GM18517 (cell line): ENCODE data around the gene SLCO2B1.

ENCODE experiments used
- ATAC-seq: cut with Tn5 transposase; IDR thresholded peaks from one replicate; pipeline ENCODE4 v1.9.1; 2021; ENCODE audit warnings: mild to moderate bottlenecking, moderate library complexity; ENCODE audit not compliant: unreplicated experiment

SLCO2B1 gene

GRCh38 chr11:75191330-75191717, 40.4 kb downstream of the SLCO2B1 start:
- no peak for ATAC-seq

- no peak for ATAC-seq
Measured at GRCh38 chr11:75193271-75193670, 42.4 kb downstream of the SLCO2B1 start.

- no peak for ATAC-seq
Measured at GRCh38 chr11:75193711-75194110, 42.8 kb downstream of the SLCO2B1 start.

DNA sequence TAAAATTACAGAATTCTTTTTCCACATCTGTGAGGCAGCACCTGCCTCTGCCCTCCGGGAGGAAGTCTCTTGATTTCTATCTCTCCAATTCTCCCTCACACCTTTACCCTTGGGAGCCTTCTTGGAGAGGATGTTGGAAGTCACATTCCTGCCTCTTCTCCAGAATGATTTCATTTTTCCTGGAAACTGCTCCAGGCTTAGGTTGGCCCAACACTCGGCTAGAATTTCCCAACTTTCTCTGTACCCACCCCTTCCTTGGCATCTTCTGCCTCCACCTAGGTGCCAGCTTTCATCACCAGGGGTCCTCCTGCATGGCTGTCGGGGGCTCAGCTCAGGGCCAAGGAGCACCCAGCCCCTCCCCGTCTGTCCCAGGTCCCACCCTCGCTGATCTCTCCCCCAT, 43.2 kb downstream of the SLCO2B1 start:
- no peak for ATAC-seq

DNA sequence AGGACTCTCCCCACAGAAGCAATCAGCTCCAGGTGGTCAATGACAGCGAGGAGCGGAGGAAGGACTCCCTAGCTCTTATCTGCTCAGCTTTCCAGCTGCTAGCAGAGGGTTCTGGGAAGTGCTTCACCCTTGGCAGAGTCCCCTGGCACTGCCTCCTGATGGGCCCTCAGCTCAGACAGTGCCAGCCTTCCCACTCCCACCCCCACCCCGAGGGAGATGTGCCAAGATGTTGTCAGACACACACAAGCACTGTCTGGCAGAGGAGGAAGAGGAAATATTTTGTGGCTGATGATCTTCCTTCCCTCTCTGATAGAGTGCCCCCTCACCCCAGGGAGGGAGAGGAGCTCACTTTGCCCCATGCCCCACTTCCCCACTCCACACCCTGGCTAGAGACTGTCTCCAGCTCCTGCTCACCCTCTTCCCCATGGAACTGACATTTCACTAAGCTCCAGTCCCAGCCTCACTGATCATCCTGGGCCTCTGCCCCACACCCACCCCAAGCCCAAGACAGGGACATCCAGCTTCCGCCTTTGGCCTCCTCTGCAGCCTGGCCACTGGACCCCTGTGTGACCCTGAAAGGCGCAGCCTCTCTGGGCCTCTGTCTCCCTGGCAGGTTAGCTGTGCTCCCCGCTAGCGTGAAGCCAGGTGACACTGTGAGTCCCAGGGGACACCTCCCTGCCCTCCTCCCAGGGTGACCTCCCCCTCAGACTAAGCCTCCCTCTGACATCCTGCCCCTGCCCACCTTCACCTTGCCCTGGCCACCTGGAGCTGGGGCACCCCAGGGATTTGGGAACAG, 44.5 kb downstream of the SLCO2B1 start:
- no peak for ATAC-seq

- ATAC-seq: no peak
Measured at GRCh38 chr11:75196426-75196825, 45.5 kb downstream of the SLCO2B1 start.

DNA sequence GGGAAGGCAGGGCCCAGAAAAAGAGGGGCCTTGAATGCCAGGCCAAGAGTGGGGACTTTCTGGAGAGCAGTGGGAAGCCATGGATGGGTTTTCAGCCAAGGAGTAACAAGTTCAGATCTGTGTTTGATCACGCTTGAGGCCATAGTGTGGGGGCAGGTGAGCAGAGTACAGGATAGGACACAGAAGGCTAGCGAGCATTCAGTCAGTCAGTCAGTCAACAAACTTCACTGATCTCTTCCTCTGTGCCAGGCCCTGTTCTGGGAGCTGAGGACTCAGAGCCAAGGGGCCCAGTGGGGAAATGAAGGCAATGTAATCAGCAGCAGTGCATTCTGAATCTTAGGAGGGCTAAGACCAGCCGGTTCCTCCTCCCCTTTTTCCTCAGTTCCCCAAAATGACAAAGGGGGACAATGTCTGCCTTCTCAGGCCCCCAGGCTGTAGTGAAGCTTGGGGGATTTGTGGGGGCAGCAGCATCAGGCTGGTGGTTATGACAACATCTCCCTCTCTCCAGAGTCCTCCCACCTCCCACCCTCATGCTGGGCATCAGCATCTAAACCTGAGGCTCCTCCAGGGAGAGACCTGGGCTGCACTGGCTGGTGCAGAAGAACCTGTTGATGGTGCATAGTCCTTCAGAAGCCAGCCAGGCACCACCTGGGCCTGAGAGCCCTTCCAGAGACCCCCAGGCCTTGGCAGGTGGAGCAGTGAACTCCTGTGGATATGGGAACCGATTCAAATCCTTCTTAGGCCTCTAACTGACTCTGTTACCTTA, 46.8 kb downstream of the SLCO2B1 start:
- ATAC-seq: no peak

DNA sequence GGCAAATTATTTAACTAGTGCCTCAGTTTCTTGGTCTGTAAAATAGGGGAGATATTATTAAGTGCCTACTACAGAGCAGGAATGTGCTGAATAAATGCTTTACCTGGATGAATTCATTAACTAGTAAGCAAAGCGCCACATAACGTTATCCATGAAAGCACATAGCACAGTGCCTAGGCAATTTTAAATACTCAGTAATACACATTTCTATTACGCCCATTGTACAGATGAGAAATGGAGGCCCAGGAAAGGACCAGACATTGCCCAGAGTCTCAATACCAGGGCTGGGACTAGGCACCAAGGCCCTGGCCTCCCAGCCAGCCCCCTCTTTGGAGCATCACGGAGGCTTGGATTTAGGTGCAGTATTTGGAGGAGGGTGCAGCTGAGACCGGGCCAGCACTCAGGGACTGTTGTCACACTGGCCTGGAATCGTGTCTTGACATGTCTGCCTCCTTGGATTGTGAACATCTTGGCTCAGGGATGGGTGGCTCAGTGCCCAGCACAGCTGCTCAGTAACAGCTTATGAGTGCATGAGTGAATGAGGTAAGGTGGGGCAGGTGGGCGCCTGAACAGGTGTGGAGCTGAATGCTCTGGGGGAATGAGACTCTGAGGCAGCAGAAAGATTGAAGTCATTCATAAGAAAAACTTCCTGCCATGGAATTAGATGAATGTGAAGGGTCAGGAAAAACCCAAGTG, 47.5 kb downstream of the SLCO2B1 start:
- ATAC-seq: no peak

DNA sequence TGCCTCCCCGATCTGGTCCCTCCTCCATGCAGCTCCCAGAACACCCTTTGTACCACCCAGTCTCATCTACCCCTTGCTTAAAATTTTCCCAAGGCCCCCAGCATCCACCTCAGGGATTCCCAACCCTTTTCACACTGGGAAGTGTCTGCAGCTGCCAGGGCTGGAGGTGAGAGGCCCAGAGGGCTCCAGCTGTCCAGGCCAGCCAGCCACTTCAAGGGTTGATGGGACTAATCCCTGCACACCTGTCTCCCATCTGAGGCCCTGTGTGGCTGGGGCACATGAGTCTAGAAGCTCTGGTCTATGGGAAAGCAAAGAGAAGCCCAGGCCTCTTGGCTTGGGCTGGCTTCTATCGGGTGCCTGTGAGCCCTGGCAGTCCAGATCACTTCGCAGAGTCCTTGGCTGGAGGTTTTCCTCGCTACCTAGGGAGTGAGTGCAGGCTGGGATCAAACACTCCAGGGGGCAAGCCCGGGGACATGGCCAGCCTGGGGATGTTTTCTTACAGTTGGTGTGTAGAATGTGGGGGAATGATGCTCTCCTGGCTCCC, 48.6 kb downstream of the SLCO2B1 start:
- no peak for ATAC-seq

- no peak for ATAC-seq
Measured at GRCh38 chr11:75200051-75200450, 49.1 kb downstream of the SLCO2B1 start.

DNA sequence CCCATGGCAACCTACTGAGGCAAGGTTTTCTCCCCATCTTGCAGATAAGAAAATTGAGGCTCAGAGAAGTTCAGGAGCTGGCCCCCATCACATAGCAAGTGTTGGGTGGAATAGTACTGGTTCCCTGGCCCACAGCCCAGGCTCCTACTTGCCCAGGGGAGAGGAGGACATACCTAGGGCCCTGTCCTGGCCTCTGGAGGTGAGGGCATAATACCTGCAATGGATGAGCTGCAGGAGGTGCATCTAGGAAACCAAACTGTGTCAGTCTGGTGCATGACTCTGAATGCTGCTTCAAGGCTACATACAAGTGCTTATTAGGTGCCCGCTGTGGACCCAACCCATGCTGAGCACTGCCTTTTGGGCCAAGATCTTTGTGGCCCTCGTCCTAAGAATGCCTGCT, 49.6 kb downstream of the SLCO2B1 start:
- no peak for ATAC-seq

- ATAC-seq: no peak
Measured at GRCh38 chr11:75201771-75202170, 50.9 kb downstream of the SLCO2B1 start.

- ATAC-seq: no peak
Measured at GRCh38 chr11:75202195-75202594, 51.3 kb downstream of the SLCO2B1 start.

DNA sequence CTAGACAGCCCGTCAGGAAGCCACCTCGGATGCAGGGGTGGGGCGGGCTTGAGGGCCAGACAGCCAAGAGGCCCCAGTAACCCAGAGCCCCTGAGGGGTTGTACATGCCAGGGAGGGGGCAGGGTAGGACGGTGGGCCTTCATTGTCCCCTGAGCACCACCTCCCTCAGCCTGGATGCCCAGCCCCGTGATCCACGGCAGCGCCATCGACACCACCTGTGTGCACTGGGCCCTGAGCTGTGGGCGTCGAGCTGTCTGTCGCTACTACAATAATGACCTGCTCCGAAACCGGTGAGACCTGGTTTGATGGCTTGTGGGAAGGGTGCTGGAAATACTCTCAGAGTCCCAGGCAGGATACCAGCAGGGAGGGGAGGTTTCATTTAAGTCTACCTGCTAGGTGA, 52.2 kb downstream of the SLCO2B1 start:
- ATAC-seq: no peak

- ATAC-seq: no peak
Measured at GRCh38 chr11:75203641-75204011, 52.7 kb downstream of the SLCO2B1 start.

GRCh38 chr11:75204012-75204674, 53.2 kb downstream of the SLCO2B1 start:
- ATAC-seq: no peak

DNA sequence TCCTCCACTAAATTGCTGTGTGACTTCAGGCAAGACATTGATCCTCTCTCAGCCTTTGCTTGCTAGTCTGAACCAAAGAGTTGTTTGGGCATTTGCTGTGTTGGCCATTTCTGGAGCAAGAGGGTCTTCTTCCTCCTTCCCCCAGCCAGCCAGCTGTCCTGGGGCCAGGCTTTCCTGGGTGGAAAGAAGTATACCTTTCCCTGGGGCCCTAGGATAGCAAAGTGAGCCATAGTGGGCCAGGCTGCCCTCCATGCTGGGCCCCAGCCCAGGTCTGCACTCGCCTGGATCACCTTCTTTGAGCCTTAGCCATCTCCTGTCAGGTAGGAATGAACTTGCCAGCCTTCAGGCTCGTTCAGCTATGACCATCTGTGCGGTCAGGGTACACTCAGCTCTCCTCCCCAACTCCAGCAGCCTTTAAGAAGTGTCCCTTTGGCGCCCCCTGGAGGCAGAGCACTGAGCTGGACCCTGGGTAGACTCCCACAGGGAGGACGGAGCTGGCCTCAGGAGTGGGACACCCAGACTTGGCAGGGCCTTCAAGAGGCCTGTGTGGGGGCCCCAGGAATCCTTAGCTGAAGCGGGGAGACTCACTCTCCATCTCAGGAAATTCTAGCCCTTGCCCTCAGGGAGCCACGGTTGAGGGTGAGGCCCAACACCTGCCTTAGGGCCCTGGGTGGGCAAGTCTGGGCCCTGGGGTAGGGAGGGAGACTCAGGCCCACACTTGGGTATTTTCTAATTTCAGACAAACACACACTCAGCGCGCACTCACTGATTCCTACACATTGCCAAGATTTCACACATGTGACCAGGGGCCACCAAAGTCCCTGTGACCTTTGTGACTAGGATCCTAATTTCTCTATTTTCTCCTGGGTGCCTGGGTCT, 54.0 kb downstream of the SLCO2B1 start:
- ATAC-seq: peak; percentile 65

GRCh38 chr11:75205564-75206020, 54.7 kb downstream of the SLCO2B1 start:
- no peak for ATAC-seq

- no peak for ATAC-seq
Measured at GRCh38 chr11:75208446-75208845, 57.5 kb downstream of the SLCO2B1 start.

DNA sequence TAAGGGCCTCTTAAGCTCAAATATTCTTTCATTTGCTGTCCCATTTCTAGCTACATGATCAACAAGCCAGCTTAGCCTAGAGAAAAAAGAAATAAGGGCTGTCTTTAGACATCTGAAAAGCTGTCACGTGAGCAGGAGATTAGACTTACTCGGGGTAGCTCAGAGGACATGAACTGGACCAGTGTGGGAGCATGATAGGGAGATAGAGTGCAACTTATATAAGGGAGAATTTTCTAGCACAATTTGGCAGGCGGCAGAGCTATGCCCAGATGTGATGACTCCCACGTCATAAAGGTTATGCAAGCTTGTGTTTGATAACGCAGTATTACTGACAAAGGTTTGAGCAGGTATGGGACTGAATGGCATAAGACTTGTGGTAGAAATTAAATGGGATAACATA, 61.5 kb downstream of the SLCO2B1 start:
- ATAC-seq: no peak
